IMR-90 (cell line): ENCODE results near the gene VAT1. TPM values are rescaled to one million over a fixed set of nuclear protein-coding genes. Genes with fewer than 3 reads are reported as not detected.

ENCODE experiments used
- ATAC-seq: fragments of 200-7000 bp; cut with Tn5 transposase; 2 replicates; pipeline ENCODE4 v1.9.1; 2020; ENCODE audit warnings: low read depth, mild to moderate bottlenecking, moderate library complexity
- BruUV-seq: library from RNA; stranded (reverse); fragments of 400-500 nt; replicated peaks from 2 replicates; lab custom pipeline; 2021; lab: Mats Ljungman, UMichigan
- CTCF ChIA-PET: fragments of 300-600 bp; formaldehyde crosslinking; extraction: SDS; loops from one replicate; lab custom pipeline; 2021; ENCODE audit warnings: antibody characterized with exemption; lab: Yijun Ruan, JAX
- POLR2A ChIA-PET: fragments of 300-600 bp; sonication (Branson Sonifier 250); formaldehyde crosslinking; loops from one replicate; lab custom pipeline; 2022; ENCODE audit warnings: antibody characterized with exemption; ENCODE audit not compliant: unreplicated experiment; lab: Charles Lee
- DNase-seq: peaks from one replicate; pipeline ENCODE4 v3.0.0; 2013
- H2AFZ ChIP-seq: replicated peaks from 2 replicates; pipeline ENCODE3; 2013; ENCODE audit warnings: low read length, mild to moderate bottlenecking; ENCODE audit not compliant: poor library complexity
- H2AK5ac ChIP-seq: 2 replicates; pipeline ENCODE4 v1.6.1; 2013; ENCODE audit warnings: low read depth, low read length, inconsistent platforms
- H2AK9ac ChIP-seq: replicated peaks from 2 replicates; pipeline ENCODE3; 2013; ENCODE audit warnings: mild to moderate bottlenecking, low read depth, low read length, moderate library complexity; ENCODE audit not compliant: poor library complexity
- H2BK120ac ChIP-seq: 2 replicates; pipeline ENCODE4 v1.6.1; 2013; ENCODE audit warnings: low read depth, low read length, inconsistent platforms
- H2BK15ac ChIP-seq: 3 replicates; pipeline ENCODE4 v1.6.1; 2013; ENCODE audit warnings: low read depth, low read length, inconsistent platforms
- H2BK20ac ChIP-seq: 2 replicates; pipeline ENCODE4 v1.6.1; 2013; ENCODE audit warnings: low read depth, mild to moderate bottlenecking, inconsistent platforms, low read length, moderate library complexity
- H2BK5ac ChIP-seq: 2 replicates; pipeline ENCODE4 v1.6.1; 2013; ENCODE audit warnings: mild to moderate bottlenecking, low read depth, low read length, inconsistent platforms; ENCODE audit not compliant: poor library complexity, severe bottlenecking
- H3K14ac ChIP-seq: replicated peaks from 2 replicates; pipeline ENCODE4 v1.6.1; 2013; ENCODE audit warnings: low read depth, low read length, inconsistent platforms
- H3K18ac ChIP-seq: 2 replicates; pipeline ENCODE4 v1.6.1; 2013; ENCODE audit warnings: low read depth, low read length, control low read depth
- H3K23ac ChIP-seq: 2 replicates; pipeline ENCODE4 v1.6.1; 2013; ENCODE audit warnings: low read depth, low read length, inconsistent platforms
- H3K27ac ChIP-seq: 2 replicates; pipeline ENCODE4 v1.5.1; 2013; ENCODE audit warnings: mild to moderate bottlenecking, control low read depth, low read length; ENCODE audit not compliant: insufficient read depth
- H3K27me3 ChIP-seq: 2 replicates; pipeline ENCODE4 v1.6.1; 2013; ENCODE audit warnings: low read length; ENCODE audit not compliant: control insufficient read depth, insufficient read depth
- H3K36me3 ChIP-seq: 2 replicates; pipeline ENCODE4 v1.6.1; 2013; ENCODE audit warnings: low read length, mixed read lengths; ENCODE audit not compliant: control insufficient read depth, insufficient read depth
- H3K4ac ChIP-seq: 2 replicates; pipeline ENCODE4 v1.6.1; 2013; ENCODE audit warnings: low read depth, low read length, inconsistent platforms
- H3K4me1 ChIP-seq: 2 replicates; pipeline ENCODE4 v1.6.1; 2013; ENCODE audit warnings: low read length, mixed read lengths; ENCODE audit not compliant: control insufficient read depth, insufficient read depth
- H3K4me2 ChIP-seq: 2 replicates; pipeline ENCODE4 v1.6.1; 2013; ENCODE audit warnings: low read depth, mild to moderate bottlenecking, control low read depth, low read length, moderate library complexity
- H3K4me3 ChIP-seq: 2 replicates; pipeline ENCODE4 v1.5.1; 2013; ENCODE audit warnings: low read depth, mild to moderate bottlenecking, control low read depth, low read length, moderate library complexity; ENCODE audit not compliant: insufficient read depth
- H3K56ac ChIP-seq: 2 replicates; pipeline ENCODE4 v1.6.1; 2013; ENCODE audit warnings: low read length, inconsistent platforms; ENCODE audit not compliant: insufficient read depth; ENCODE audit errors: extremely low read depth
- H3K79me1 ChIP-seq, 2 experiments: 2 replicates each; pipeline ENCODE4 v1.6.1; 2013; ENCODE audit warnings: low read length in 2 of 2, inconsistent platforms in 1 of 2, low read depth in 1 of 2
- H3K9ac ChIP-seq: 2 replicates; pipeline ENCODE4 v1.6.1; 2013; ENCODE audit warnings: low read depth, low read length, control low read depth
- H3K9me1 ChIP-seq: 2 replicates; pipeline ENCODE4 v1.6.1; 2013; ENCODE audit warnings: low read length, inconsistent platforms; ENCODE audit not compliant: insufficient read depth
- H3K9me3 ChIP-seq: 2 replicates; pipeline ENCODE4 v1.6.1; 2013; ENCODE audit warnings: low read length; ENCODE audit not compliant: control insufficient read depth, insufficient read depth
- H4K20me1 ChIP-seq: 2 replicates; pipeline ENCODE4 v1.6.1; 2013; ENCODE audit warnings: low read length, inconsistent platforms; ENCODE audit not compliant: insufficient read depth
- H4K5ac ChIP-seq: 2 replicates; pipeline ENCODE4 v1.6.1; 2013; ENCODE audit warnings: mild to moderate bottlenecking, low read depth, low read length, control low read depth
- H4K8ac ChIP-seq, 2 experiments: 2 replicates each; pipeline ENCODE4 v1.6.1; 2013; ENCODE audit warnings: low read depth in 2 of 2, low read length in 2 of 2, control low read depth in 1 of 2, inconsistent platforms in 1 of 2
- H4K91ac ChIP-seq: 2 replicates; pipeline ENCODE4 v1.6.1; 2013; ENCODE audit warnings: low read depth, low read length, inconsistent platforms; ENCODE audit not compliant: insufficient read depth
- CEBPB ChIP-seq: IDR thresholded peaks from 2 replicates; pipeline ENCODE4 v1.6.1; 2012; ENCODE audit warnings: low read depth, low read length, improper control_type of control experiment
- CHD1 ChIP-seq: IDR thresholded peaks from 2 replicates; pipeline ENCODE4 v1.6.1; 2012; ENCODE audit warnings: low read depth, low read length, improper control_type of control experiment
- MAFK ChIP-seq: IDR thresholded peaks from 2 replicates; pipeline ENCODE4 v1.6.1; 2012; ENCODE audit warnings: low read depth, low read length, improper control_type of control experiment
- MAZ ChIP-seq: IDR thresholded peaks from 2 replicates; pipeline ENCODE4 v1.6.1; 2012; ENCODE audit warnings: low read depth, mild to moderate bottlenecking, low read length, improper control_type of control experiment, moderate library complexity, borderline replicate concordance
- MXI1 ChIP-seq: IDR thresholded peaks from 2 replicates; pipeline ENCODE4 v1.6.1; 2012; ENCODE audit warnings: low read depth, mild to moderate bottlenecking, low read length, moderate library complexity, borderline replicate concordance
- NFE2L2 ChIP-seq: fragments of 150-350 bp; IDR thresholded peaks from 2 replicates; pipeline ENCODE4 v1.6.1; 2016; ENCODE audit warnings: low read depth, mild to moderate bottlenecking, low read length
- POLR2A ChIP-seq: IDR thresholded peaks from 2 replicates; pipeline ENCODE4 v1.6.1; 2012; ENCODE audit warnings: mild to moderate bottlenecking, low read depth, low read length
- RAD21 ChIP-seq: IDR thresholded peaks from 2 replicates; pipeline ENCODE4 v1.6.1; 2012; ENCODE audit warnings: low read length, improper control_type of control experiment
- RFX5 ChIP-seq: IDR thresholded peaks from 2 replicates; pipeline ENCODE4 v1.8.0; 2012; ENCODE audit warnings: low read depth, mild to moderate bottlenecking, low read length, moderate library complexity
- SMC3 ChIP-seq: fragments of 150-350 bp; IDR thresholded peaks from 2 replicates; pipeline ENCODE4 v1.6.1; 2016; ENCODE audit warnings: low read depth, mild to moderate bottlenecking, antibody characterized with exemption, low read length, moderate library complexity
- USF2 ChIP-seq: fragments of 150-350 bp; IDR thresholded peaks from 2 replicates; pipeline ENCODE4 v1.6.1; 2017; ENCODE audit warnings: mild to moderate bottlenecking, antibody characterized with exemption, low read length, low read depth
- WGBS, 2 experiments: methylation state at CpG; one replicate each; pipeline versions ENCODE4 v1.1.5 to v1.1.7; 2013; ENCODE audit warnings: missing lambda C conversion rate in 2 of 2; ENCODE audit not compliant: insufficient read length in 1 of 2; ENCODE audit errors: extremely low coverage in 2 of 2; 5-methylcytosine and 5-hydroxymethylcytosine counted together
- dilution Hi-C: fragments of 300-500 bp; cut with HindIII; formaldehyde crosslinking; loops from one replicate; pipeline ENCODE4 v1.14.3; 2018; ENCODE audit warnings: low sequenced_read_pairs; ENCODE audit not compliant: unreplicated experiment
- in situ Hi-C: fragments of 300-500 bp; cut with MboI; formaldehyde crosslinking; loops from 3 replicates; pipeline ENCODE4 v1.14.3; 2019; ENCODE audit warnings: low sequenced_read_pairs, inconsistent platforms, mixed read lengths
- intact Hi-C: fragments of 100-400 bp; cut with micrococcal nuclease; formaldehyde crosslinking; loops from 2 replicates; pipeline ENCODE4 v1.10.0; 2022
- polyA plus RNA-seq, 3 experiments: library from polyadenylated mRNA; depleted of rRNA; stranded (reverse); fragments of >200 nt; gene quantifications; 2 replicates each; pipeline ENCODE4 v1.2.3, GENCODE V29; 2012; ENCODE audit warnings: low replicate concordance in 1 of 3
- total RNA-seq: library from RNA; depleted of rRNA; stranded (reverse); fragments of >200 nt; gene quantifications from 2 replicates; pipeline ENCODE4 v1.2.3, GENCODE V29; 2012
- TF ChIP-seq, protein P1 (sequence below): fragments of 150-350 bp; IDR thresholded peaks from 2 replicates; pipeline ENCODE4 v1.6.1; 2016; ENCODE audit warnings: low read depth, mild to moderate bottlenecking, low read length, moderate library complexity, borderline replicate concordance
- TF ChIP-seq, protein P2 (sequence below): conservative IDR thresholded peaks from 2 replicates; pipeline ENCODE4 v1.5.1; 2012; ENCODE audit warnings: mild to moderate bottlenecking, low read depth, low read length, improper control_type of control experiment

The VAT1 gene
- total and polyA plus RNA-seq, 2 of the 4 experiments (the other 2 are of a cell fraction), result 97.3 to 101 TPM

GRCh38 chr17:42971589-42971988 lies 50.6 kb downstream of the VAT1 start:
- ATAC-seq, result no peak
- dilution Hi-C loops, result no loop called here
- no TSS peak for BruUV-seq

More at GRCh38 chr17:42971589-42971988, 50.6 kb downstream of the VAT1 start:
- H4K91ac ChIP-seq, result no peak overlapping the region
- DNase-seq, result no peak
- ChIA-PET POLR2A (no interaction called here), CTCF (no interaction called here)
- H3K4me2 ChIP-seq, result no peak overlapping the region
- peaks cover 3% of the 10 kb centered on the region; the same call in 1 of the 2 replicates for H3K4me1 ChIP-seq
- no peak overlapping the region for H4K5ac ChIP-seq
- H3K9ac ChIP-seq, result no peak overlapping the region
- no peak overlapping the region for H2AK5ac ChIP-seq
- no peak overlapping the region for H3K23ac ChIP-seq
- no peak overlapping the region for H2BK20ac ChIP-seq
- peak overlapping the region; percentile 43 for H2AFZ ChIP-seq
- no peak overlapping the region for H2BK120ac ChIP-seq
- H3K27me3 ChIP-seq, result no peaks in the 10 kb centered on the region
- H2BK15ac ChIP-seq, result no peak overlapping the region
- H3K27ac ChIP-seq, result no peak overlapping the region
- intact Hi-C loops (no loop called here), in situ Hi-C loops (loop anchor here (25.0 kb wide), 1 partner anchor 91 kb away; no protein-coding TSS in a partner anchor)
- H4K20me1 ChIP-seq, result no peaks in the 10 kb centered on the region
- H3K4me3 ChIP-seq, result no peak overlapping the region
- no peaks in the 10 kb centered on the region for H3K79me1 ChIP-seq
- H4K8ac ChIP-seq, result no peak overlapping the region
- no peak overlapping the region for H3K4ac ChIP-seq
- TF ChIP-seq CEBPB (no peak), RAD21 (no peak), MAFK (no peak), MXI1 (no peak), CHD1 (no peak), NFE2L2 (no peak), POLR2A (no peak), RFX5 (no peak), SMC3 (no peak), USF2 (no peak), MAZ (no peak)
- TF ChIP-seq, protein P1, sequence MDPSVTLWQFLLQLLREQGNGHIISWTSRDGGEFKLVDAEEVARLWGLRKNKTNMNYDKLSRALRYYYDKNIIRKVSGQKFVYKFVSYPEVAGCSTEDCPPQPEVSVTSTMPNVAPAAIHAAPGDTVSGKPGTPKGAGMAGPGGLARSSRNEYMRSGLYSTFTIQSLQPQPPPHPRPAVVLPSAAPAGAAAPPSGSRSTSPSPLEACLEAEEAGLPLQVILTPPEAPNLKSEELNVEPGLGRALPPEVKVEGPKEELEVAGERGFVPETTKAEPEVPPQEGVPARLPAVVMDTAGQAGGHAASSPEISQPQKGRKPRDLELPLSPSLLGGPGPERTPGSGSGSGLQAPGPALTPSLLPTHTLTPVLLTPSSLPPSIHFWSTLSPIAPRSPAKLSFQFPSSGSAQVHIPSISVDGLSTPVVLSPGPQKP, result no peak
- TF ChIP-seq, protein P2, sequence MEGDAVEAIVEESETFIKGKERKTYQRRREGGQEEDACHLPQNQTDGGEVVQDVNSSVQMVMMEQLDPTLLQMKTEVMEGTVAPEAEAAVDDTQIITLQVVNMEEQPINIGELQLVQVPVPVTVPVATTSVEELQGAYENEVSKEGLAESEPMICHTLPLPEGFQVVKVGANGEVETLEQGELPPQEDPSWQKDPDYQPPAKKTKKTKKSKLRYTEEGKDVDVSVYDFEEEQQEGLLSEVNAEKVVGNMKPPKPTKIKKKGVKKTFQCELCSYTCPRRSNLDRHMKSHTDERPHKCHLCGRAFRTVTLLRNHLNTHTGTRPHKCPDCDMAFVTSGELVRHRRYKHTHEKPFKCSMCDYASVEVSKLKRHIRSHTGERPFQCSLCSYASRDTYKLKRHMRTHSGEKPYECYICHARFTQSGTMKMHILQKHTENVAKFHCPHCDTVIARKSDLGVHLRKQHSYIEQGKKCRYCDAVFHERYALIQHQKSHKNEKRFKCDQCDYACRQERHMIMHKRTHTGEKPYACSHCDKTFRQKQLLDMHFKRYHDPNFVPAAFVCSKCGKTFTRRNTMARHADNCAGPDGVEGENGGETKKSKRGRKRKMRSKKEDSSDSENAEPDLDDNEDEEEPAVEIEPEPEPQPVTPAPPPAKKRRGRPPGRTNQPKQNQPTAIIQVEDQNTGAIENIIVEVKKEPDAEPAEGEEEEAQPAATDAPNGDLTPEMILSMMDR, result no peak
- no peak overlapping the region for H2BK5ac ChIP-seq
- H3K56ac ChIP-seq, result no peak overlapping the region
- no peak overlapping the region for H3K14ac ChIP-seq
- no peaks in the 10 kb centered on the region for H3K36me3 ChIP-seq
- no peaks in the 10 kb centered on the region for H3K9me3 ChIP-seq
- no peak overlapping the region for H3K18ac ChIP-seq
- WGBS, 2 experiments, result 95% methylated on average over 3 of the region's 5 CpGs; no CpG with 5 or more reads in 1 of the 2 experiments
- H2AK9ac ChIP-seq, result no peak overlapping the region
- H3K9me1 ChIP-seq, result no peaks in the 10 kb centered on the region
